HG03378 (cell line): ENCODE results near the gene NECAB2.

Experiments used
- ATAC-seq: cut with Tn5 transposase; IDR thresholded peaks from one replicate; pipeline ENCODE4 v1.9.1; 2021; ENCODE audit warnings: mild to moderate bottlenecking, moderate library complexity; ENCODE audit not compliant: unreplicated experiment

The NECAB2 gene

GRCh38 chr16:83981799-83982198 lies 13.8 kb downstream of the NECAB2 start:
- ATAC-seq = no peak

GRCh38 chr16:83983491-83983890 lies 15.4 kb downstream of the NECAB2 start:
- ATAC-seq = no peak

GRCh38 chr16:83989300-83989699 lies 21.3 kb downstream of the NECAB2 start:
- ATAC-seq = no peak

GRCh38 chr16:83990492-83990891 lies 22.4 kb downstream of the NECAB2 start:
- ATAC-seq = no peak

GRCh38 chr16:83992624-83993023 lies 24.6 kb downstream of the NECAB2 start:
- no peak for ATAC-seq

- ATAC-seq = no peak
Measured at GRCh38 chr16:83994087-83994486, 26.0 kb downstream of the NECAB2 start.

GRCh38 chr16:83994703-83995102 lies 26.7 kb downstream of the NECAB2 start:
- ATAC-seq = no peak

GRCh38 chr16:83995754-83996153 lies 27.7 kb downstream of the NECAB2 start:
- ATAC-seq = no peak

GRCh38 chr16:83996481-83997252 lies 28.6 kb downstream of the NECAB2 start:
- no peak for ATAC-seq

- no peak for ATAC-seq
Measured at GRCh38 chr16:83998091-83998490, 30.0 kb downstream of the NECAB2 start.

GRCh38 chr16:84000989-84001642 lies 33.1 kb downstream of the NECAB2 start:
- no peak for ATAC-seq

- no peak for ATAC-seq
Measured at GRCh38 chr16:84001726-84002125, 33.7 kb downstream of the NECAB2 start.

- no peak for ATAC-seq
Measured at GRCh38 chr16:84003038-84003437, 35.0 kb downstream of the NECAB2 start.

GRCh38 chr16:84004442-84004841 lies 36.4 kb downstream of the NECAB2 start:
- no peak for ATAC-seq

GRCh38 chr16:84005391-84005790 lies 37.3 kb downstream of the NECAB2 start:
- ATAC-seq = no peak

- no peak for ATAC-seq
Measured at GRCh38 chr16:84007520-84007919, 39.5 kb downstream of the NECAB2 start.

- ATAC-seq = no peak
Measured at GRCh38 chr16:84007965-84008364, 39.9 kb downstream of the NECAB2 start.

GRCh38 chr16:84009282-84009681 lies 41.2 kb downstream of the NECAB2 start:
- ATAC-seq = no peak

GRCh38 chr16:84013787-84014569 lies 45.9 kb downstream of the NECAB2 start:
- ATAC-seq = peak; percentile 69

GRCh38 chr16:84014570-84015327 lies 46.7 kb downstream of the NECAB2 start:
- no peak for ATAC-seq

GRCh38 chr16:84015399-84015798 lies 47.4 kb downstream of the NECAB2 start:
- no peak for ATAC-seq
